GM21423 (cell line): Measurements from ENCODE around the gene DPCD.
A peak's percentile ranks its signal among the peaks of the same experiment; 100 is the strongest.

ENCODE experiments used
- ATAC-seq: cut with Tn5 transposase; IDR thresholded peaks from one replicate; pipeline ENCODE4 v1.9.1; 2021; ENCODE audit warnings: mild to moderate bottlenecking, moderate library complexity; ENCODE audit not compliant: unreplicated experiment

Gene DPCD

GRCh38 chr10:101567165-101568006 is 20.7 kb upstream of the DPCD start:
- no peak for ATAC-seq

GRCh38 chr10:101568054-101568745 is 19.9 kb upstream of the DPCD start:
- no peak for ATAC-seq

GRCh38 chr10:101569323-101569621 is 18.8 kb upstream of the DPCD start:
- no peak for ATAC-seq

- peak; percentile 61 for ATAC-seq
Observed at GRCh38 chr10:101569622-101570427, 18.3 kb upstream of the DPCD start.

- peak; percentile 5 for ATAC-seq
Observed at GRCh38 chr10:101570428-101571270, 17.5 kb upstream of the DPCD start.

GRCh38 chr10:101571271-101571925 is 16.7 kb upstream of the DPCD start:
- ATAC-seq = no peak

- ATAC-seq = no peak
Observed at GRCh38 chr10:101572126-101572525, 16.0 kb upstream of the DPCD start.

- no peak for ATAC-seq
Observed at GRCh38 chr10:101572785-101573184, 15.3 kb upstream of the DPCD start.

- ATAC-seq = no peak
Observed at GRCh38 chr10:101573885-101574753, 14.0 kb upstream of the DPCD start.

GRCh38 chr10:101575091-101575490 is 13.0 kb upstream of the DPCD start:
- ATAC-seq = no peak

- no peak for ATAC-seq
Observed at GRCh38 chr10:101575580-101576210, 12.4 kb upstream of the DPCD start.

GRCh38 chr10:101576211-101576863 is 11.8 kb upstream of the DPCD start:
- no peak for ATAC-seq

- ATAC-seq = no peak
Observed at GRCh38 chr10:101577121-101577871, 10.8 kb upstream of the DPCD start.

- ATAC-seq = no peak
Observed at GRCh38 chr10:101578192-101578591, 9.9 kb upstream of the DPCD start.

GRCh38 chr10:101578803-101579515 is 9.2 kb upstream of the DPCD start:
- ATAC-seq = no peak

GRCh38 chr10:101579516-101579870 is 8.6 kb upstream of the DPCD start:
- no peak for ATAC-seq
